Measurements from ENCODE around the gene EPHB1.
"Not testable (repeated sequence)": the region's sequence is repeated elsewhere in the genome, so short reads cannot be mapped to it uniquely, and the experiment has no call there.

The EPHB1 gene

DNA sequence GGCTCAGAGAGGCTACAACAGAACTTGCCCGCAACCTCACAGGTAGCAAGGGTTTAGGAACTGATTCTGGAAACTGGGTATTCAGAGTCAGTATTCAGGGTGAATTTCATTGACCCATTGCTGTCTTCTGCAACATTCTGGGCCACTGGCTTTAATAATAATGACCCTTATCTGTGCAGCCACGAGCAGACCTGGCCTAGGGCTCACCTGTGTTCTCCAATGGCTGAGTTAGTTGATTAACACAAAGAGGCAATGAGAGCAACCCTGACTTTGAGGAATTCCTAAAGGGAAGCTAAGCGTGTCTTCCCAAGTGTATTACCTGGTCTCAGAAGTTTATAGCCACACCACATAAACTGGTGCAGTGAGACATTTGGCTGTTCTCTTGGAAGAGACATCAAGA is 289.9 kb downstream of the EPHB1 start:
- no peak for DNase-seq (ENCODE audit: low read depth)

GRCh38 chr3:135085652-135086436 is 290.8 kb downstream of the EPHB1 start:
- DNase-seq (ENCODE audit: low read depth) = no peak

- DNase-seq (ENCODE audit: low read depth) = no peak
Measured at GRCh38 chr3:135087782-135088181, 292.7 kb downstream of the EPHB1 start.

DNA sequence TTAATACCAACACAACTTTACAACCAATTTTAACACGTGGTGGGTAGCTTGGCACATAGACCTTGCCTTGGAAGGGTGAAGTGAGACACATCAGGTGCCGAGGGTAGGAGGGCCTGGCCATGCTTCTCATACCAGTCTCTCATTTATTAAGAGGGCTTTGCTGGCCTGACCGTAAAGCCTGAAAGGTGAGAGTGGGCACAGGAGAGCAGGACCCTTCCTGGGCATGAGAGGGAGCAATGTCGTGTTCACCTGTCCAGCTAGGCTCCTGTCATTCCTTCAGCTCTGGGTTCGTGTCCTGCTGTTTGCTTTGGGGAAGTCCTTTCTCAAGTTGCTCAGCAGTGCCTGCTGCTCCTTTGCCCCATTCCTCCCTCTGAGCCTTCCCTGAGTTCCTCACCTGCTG is 294.4 kb downstream of the EPHB1 start:
- DNase-seq (ENCODE audit: low read depth) = no peak

GRCh38 chr3:135090020-135090717 is 295.1 kb downstream of the EPHB1 start:
- no peak for DNase-seq (ENCODE audit: low read depth)

DNA sequence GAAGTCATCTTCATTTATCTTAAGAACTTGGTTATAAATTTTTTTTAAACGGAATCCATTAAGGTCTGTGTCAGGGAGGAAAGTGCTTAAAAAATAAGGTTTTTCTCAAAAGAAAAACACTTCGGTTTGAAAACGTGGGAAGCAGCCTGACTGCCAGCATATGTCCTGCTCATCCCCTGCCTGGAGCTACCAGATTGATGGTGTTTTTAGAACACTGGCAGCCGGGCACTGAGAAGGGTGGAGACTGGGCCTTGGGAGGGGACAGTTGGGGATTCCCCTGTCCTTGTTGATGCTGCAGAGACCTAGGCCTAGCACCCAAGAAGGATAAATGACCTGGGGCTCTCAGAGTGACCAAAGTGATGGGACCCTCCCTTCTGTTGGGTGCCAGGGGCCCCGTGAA is 296.9 kb downstream of the EPHB1 start:
- no peak for DNase-seq (ENCODE audit: low read depth)

GRCh38 chr3:135093121-135093520 is 298.1 kb downstream of the EPHB1 start:
- DNase-seq (ENCODE audit: low read depth) = no peak

- no peak for DNase-seq (ENCODE audit: low read depth)
Measured at GRCh38 chr3:135097276-135097946, 302.4 kb downstream of the EPHB1 start.

DNA sequence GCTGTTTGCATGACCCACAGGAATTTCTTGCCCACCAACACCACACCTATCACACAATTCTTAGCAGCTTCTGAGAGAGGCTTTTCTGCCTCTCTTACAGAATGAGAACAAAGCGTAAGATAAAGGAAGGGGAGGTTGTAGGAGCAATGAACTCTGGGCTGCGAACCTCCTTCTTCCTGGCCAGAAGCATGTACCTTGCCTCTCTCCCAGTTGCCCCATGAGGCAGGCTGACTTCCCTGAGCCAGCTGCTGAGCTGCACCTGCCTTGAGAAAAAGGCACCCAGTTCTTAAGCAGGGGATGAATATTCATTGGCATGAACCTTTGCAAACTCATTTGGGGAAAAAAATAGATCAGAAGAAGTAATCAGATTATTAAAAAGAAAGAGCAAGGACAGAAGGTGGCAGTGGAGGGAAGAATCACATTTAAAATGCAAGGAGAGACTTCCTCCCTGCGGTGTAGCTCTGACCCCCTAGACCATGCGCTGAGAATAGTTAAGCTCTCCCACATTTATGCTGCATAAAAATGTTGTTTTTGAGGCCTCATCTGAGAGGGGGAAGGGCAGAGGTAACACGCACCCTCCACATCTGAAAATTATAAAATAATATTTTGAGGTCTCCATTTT is 304.8 kb downstream of the EPHB1 start:
- no peak for DNase-seq (ENCODE audit: low read depth)

DNA sequence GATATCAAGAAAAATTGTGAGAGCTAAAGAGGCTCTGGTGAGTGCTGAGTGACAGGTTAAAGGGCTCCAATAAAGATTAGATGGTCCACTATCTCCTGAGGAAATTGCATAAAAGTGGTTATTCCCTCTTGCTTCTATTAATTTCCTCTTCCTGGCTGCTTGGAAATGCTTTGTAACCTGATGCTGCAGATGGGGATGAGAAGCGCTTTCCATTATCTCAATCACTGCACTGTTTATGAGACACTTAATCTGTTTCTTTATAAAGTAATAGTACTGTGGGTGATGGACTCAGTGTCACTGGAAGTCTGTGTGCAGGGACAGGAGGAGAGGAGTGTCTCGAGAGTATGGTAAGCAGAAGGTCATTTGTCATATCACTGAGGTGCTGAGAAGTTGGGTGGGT is 305.3 kb downstream of the EPHB1 start:
- no peak for DNase-seq (ENCODE audit: low read depth)

GRCh38 chr3:135103917-135104316 is 308.9 kb downstream of the EPHB1 start:
- no peak for DNase-seq (ENCODE audit: low read depth)

- DNase-seq (ENCODE audit: low read depth) = no peak
Measured at GRCh38 chr3:135106445-135106844, 311.4 kb downstream of the EPHB1 start.

- no peak for DNase-seq (ENCODE audit: low read depth)
Measured at GRCh38 chr3:135107043-135107442, 312.0 kb downstream of the EPHB1 start.

DNA sequence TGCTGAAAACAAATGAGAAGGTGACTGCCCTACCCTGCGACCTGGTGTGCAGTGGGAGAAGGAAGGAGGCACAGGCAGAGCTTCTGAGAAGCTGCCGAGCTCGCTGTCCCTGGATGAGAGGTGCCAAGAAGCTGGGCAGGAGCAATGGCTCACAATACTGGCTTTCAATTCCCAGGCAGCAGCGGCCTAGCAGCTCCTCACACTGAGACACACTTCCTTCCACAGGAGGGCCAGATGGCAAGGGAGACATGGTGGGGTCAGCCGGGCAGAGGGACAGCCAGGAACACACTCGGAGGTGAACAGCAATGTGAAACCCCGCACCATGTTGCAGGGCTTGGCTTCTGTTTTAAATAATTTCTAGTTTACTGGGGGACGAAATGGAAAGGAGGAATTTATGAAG is 314.6 kb downstream of the EPHB1 start:
- no peak for DNase-seq (ENCODE audit: low read depth)

DNA sequence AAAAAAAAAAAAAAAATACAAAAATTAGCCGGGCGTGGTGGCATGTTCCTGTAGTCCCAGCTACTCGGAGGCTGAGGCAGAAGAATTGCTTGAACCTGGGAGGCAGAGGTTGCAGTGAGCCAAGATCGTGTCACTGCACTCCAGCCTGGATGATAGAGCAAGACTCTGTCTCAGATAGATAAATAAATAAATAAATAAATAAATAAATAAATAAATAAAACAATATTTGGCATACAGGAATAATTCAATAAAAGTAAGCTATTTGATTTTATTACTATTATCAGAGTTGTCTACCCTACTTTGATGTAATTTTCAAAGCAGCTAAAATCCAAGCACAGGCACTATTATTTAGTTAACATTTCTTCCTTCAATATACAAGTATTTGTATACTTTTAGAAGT is 319.5 kb downstream of the EPHB1 start:
- not testable (repeated sequence) for DNase-seq (ENCODE audit: low read depth)

DNA sequence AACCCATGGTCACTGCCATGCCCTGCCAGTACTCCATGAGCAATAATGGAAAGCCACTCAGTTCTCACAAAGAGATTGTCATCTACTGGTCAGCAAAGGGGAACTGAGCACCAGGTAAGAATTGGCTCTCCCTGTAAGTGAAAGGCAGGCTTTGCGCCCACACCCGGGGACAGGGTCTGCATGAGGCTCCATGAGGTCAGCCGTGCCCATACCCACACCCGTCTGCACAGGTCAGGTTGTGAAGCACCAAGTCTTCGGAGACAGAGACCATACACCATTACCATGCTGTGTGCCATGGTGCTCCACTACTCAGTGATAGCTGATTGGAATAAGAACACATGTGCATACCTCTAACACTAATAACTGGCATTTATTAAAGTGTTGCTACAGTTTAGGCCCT is 322.9 kb downstream of the EPHB1 start:
- DNase-seq (ENCODE audit: low read depth) = no peak

DNA sequence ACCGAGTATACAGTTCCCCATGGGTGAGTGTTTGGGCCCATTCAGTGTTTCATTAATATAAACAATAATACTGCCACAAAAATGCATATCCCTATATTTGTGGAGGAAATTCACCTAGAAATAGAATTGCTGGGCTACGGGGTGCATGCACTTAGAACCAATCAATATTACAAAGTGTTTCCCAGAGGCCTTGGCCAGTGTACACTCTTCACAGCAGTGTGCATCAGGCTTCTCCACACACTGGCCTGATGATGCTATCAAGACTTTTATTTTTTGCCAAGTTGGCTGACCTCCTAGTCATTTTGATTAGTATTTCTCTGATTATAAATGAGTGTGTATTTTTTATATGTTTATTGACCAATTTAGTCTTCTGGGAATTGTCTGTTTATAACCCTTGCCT is 323.7 kb downstream of the EPHB1 start:
- DNase-seq (ENCODE audit: low read depth) = no peak

- no peak for DNase-seq (ENCODE audit: low read depth)
Measured at GRCh38 chr3:135125171-135125801, 330.2 kb downstream of the EPHB1 start.

- DNase-seq (ENCODE audit: low read depth) = no peak
Measured at GRCh38 chr3:135127946-135128470, 332.9 kb downstream of the EPHB1 start.

- DNase-seq (ENCODE audit: low read depth) = no peak
Measured at GRCh38 chr3:135128818-135129217, 333.8 kb downstream of the EPHB1 start.

DNA sequence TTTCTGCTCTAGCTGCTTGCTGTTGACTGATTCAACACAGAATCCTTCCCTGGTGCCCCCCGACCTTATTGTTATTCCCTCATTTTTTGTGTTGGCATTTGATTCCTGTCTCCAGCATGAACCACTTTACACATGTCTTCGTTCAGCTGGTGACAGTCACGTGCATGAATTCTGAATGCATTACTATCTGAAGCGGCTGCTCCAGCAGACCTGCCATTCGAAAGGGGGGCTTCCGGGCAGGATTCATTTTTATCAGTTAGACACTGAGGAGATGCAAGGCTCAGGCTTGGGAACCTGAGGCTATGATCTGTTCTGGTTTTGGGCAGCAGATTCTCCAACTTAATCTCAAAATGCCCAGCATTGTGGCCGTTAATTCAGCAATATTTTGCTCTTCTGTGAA is 336.2 kb downstream of the EPHB1 start:
- no peak for DNase-seq (ENCODE audit: low read depth)

Data from non-pigmented ciliary epithelial cell (primary cell).